Activated T-helper 1 cell treated with anti-CD3 and anti-CD28 coated beads, Interleukin-2, amount 50 U/mL, for 16 hours (primary cell): Measurements from ENCODE around the gene ADAP1.
"Not testable (repeated sequence)": the region's sequence is repeated elsewhere in the genome, so short reads cannot be mapped to it uniquely, and the experiment has no call there.

Experiments
- DNase-seq, 2 donors: peaks; one replicate each; pipeline ENCODE4 v3.0.0-alpha.2; 2020; ENCODE audit warnings: low read depth in 1 of 2, low spot score in 1 of 2

Gene ADAP1

DNA sequence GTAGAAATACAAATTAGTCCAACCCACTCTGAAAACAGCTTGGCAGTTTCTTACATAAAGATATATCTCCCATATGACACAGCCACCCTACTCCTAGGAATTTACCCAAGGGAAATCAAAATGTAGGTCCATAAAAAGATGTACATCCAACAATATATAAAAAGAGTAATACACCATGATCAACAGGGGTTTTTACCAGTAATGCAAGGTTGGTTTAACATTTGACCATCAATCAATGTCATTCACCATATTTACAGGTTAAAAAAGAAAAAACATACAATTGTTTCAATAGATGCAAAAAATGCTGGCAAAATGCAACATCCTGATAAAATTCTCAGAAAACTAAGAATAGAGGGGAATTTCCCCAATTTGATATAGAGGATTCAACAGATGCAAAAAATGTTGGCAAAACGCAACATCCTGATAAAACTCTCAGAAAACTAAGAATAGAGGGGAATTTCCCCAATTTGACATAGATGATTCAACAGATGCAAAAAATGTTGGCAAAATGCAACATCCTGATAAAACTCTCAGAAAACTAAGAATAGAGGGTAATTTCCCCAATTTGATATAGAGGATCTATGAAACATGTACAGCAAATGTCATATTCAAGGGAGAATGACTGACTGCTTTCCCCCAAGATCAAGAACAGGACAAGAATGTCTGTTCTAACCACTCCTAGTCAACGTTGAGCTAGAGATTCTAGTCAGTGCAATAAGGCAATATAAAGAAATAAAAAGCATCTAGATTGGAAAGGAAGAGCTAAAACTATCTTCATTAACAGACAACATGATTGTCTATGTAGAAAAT, 13.7 kb downstream of the ADAP1 start:
- DNase-seq, result no peak

DNA sequence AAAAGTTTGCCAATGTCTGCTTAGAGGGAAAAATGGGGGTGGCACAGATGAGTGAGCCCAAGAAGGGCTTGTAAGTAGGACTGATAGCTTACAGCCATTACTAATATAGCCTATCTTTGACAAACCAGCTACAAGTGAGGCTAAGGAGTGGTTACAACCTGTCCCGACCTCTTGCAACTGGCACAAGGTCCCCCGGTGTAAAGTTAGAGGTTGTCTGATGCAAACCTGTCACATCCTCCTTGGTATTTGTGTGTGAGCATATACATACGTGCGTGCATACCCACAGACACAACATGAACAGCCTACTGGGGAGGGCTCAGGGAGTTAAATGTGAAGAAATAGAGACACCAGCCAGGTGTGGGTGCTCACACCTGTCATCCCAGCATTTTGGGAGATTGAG, 14.6 kb downstream of the ADAP1 start:
- DNase-seq, result no peak

DNA sequence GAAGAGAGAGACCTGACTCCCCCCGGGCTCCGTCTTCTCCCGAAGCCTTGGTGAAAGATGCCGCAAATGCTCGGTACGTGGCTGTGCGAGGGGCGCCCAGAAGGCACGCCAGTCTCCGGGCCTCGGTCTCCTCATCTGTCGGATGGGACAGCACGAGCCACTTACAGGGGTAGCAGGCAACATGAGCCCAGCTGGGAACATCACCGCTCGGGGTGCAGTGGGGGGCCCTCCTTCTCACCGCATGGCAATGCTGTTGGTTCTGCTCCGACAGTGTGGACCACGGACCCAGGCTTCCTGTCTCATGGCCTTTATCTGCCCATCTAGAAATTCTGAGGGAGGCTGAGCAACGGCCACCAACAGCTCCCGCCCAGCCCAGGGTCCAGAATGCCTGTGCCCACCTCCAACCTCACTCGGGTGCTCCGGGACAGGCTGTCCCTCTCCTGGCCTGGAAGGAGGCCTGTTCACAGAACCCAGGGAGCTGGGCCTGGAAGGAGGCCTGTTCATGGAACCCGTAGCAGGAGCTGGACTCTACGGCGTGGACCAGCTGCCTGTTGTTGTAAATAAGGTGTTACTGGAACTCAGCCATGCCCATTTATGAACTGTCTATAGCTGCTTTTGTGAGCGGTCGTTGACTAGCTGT, 15.8 kb downstream of the ADAP1 start:
- no peak for DNase-seq

DNA sequence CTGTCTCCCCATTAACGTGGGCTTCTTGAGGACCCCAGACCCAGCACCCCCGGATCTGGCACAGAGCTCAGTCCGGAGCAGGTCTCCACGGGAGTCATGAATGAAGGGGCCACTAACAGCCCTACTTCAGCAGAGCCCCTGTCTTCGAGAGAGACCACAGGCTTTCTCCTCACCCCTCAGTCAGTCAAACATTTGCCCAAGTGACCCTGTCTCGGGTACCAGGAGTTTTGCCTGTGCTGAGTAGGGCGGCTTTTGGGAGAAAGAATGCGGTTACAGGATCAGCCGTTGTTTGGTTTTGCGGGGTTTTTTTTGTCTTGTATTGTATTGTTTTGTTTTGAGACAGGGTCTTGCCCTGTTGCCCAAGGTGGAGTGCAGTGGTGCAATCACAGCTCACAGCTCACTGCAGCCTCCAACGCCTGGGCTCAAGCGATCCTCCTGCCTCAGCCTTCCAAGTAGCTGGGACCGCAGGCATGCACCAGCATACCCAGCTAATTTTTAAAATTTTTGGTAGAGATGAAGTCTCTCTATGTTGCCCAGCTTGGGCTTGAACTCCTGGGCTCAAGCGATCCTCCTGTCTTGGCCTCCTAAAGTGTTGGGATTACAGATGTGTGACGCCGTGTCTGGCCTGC, 16.5 kb downstream of the ADAP1 start:
- no peak for DNase-seq

DNA sequence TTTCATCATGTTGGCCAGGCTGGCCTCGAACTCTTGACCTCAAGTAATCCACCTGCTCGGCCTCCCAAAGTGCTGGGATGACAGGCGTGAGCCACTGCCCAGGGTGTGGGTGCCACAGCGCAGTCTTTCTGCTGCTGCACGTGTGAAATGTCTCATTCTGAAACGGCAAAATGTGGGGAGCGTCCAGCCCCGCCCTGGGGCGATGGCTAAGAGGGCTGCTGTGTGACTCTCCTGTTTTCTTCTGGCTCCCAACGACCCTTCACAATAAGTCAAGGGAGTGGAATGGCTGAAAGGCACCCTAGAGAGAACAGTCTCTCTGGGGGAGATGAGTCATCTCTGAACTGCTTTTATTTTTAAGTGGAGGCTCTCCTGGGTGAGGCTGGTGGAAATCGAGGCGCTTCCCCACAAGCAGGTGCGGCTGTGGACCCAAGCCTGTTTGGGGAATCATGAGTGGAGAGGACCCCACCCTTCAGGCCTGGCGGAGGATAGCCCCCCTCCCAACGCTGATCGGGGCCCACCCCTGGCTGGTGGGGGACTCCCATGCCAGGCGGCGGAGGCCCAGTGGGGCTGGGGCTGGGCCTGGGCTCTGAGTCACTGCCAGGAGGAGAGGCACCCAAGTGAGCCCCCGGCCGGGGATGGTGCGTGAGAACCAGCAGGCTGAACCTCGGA, 18.0 kb downstream of the ADAP1 start:
- DNase-seq, result no peak

DNA sequence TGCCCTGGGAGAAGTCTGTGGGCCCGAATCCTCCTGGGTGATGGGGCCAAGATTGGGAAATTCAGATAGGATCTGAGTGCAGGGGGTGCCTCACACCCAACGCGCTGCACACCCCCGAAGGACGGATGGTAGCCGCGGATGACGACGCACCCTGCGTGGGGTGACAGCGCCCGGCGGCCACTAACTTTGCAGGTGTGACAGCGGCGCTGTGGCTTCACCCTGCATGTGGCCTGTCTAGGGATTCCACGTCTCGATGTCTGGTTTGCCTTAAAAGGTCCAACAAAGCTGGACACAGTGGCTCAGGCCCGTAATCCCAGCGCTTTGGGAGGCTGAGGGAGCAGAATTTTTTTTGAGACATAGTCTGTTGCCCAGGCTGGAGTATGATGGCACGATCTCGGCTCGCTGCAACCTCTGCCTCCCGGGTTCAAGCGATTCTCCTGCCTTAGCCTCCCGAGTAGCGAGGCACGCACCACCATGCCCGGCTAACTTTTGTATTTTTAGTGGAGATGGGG, 18.6 kb downstream of the ADAP1 start:
- no peak for DNase-seq

DNA sequence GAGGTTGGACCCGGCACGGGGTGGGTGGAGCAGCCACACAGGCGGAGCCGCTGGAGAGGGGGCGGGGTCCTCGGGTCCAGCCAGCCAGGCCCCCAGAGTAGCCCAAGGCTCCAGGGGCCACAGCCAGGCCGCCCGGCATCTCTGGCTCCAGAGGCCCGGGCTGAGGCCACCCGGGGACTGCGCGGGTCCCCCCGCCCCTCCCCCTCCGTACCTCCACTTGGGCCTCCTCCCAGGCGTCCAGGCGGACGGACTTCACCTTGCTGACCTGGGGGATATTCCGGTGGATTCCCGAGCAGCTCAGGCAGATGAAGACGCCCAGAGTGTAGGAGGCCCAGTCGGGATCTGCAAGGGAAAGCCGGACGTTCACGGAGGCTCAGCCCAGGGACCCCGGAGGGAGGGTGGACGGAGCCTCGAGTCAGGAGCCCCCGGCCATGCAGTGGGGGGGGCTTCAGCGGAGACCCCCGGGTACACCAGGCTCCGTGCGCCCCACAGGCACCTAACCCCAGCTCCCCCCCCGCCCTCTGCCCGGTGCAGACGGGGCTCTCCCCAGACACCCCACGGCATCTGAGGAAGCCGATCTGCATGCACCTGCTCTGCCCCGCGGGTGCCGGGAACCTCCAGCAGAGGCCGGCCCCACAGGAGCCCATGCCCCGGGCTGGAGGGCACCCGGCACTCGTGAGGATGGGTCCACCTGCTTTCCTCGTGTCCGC, 19.2 kb downstream of the ADAP1 start:
- DNase-seq, result no peak

DNA sequence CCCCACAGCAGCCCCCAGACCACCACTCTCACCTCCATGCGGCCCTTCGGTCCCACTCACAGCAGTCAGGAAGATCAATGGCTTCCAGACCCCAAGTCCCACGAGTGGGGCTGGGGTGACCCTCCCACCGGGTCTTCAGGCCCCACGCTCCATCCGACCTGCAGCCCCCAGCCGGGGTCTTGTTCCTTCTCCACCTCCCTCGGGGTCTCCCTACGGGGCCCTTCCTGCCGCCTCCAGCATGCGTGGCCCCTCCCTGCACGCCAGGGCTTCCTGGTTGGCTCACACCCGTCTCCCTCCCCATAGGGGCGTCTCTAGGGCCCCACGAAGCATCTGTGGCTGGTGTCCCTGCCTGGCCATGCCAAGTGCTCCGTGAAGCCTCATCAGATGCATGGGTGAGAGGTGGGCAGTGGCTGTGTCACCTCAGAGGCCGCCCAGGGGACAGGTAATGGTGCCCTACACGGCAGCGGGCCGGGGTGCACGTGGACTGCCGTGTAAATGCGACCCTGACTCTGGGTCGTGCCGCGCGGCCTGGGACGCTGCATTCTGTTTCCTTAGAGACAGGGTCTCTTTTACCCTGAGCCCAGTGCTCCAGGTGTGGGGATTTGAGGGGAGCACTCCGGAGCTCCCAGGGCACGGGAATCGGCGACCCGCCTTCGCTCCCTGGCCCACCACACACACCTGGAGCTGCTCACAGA, 19.9 kb downstream of the ADAP1 start:
- DNase-seq, result no peak

DNA sequence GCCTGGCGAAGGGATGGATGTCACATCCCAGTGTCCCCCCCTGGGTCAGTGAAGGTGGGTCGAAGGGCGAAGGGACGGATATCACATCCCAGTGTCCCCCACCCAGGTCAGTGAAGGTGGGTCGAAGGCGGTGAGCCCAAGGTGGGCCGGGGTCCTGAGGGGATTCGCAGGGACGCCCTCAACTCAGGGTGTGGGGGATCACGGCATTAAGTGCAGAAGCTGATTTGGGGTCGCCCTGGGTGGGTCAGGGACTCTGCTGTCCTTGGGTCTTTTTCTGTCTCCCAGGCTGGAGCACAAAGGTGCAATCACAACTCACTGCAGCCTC, 21.9 kb downstream of the ADAP1 start:
- DNase-seq, result no peak

DNA sequence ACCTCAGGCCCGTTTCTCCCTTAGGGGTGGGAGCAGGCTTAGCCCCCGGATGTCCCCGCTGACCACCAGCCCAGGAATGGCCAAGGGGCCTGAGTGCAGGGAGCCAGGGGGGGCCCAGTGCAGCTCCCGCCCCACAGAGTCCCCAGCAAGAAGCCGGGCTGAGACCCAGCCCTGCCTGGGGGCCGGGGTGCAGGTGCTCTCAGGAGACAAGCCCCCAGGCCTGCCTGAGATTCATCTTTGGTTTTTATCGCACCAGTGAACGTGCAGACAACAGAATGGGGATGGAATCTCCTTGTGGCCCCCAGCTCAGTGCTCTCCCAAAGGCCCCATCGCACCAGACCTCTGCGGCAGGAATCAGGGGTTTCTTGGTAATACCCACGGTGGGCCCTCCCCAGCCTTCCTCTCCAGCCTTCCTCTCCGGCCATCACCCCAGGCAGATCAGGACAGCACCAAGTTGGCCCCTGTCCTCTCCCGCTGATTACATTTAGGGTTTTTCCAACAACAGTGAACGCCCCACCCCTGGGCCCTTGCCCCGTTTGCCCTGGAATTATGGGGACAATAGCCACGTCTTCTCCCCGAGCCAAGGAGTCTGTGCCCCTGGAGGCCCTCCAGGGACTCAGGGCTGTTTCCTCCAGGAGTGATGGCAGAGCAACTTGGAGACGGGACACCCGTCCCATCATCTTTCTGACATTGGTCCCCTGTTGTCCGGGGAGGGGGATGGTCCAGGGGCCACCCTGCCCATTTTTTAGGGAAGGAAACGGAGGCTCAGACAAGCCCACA, 22.4 kb downstream of the ADAP1 start:
- no peak for DNase-seq

DNA sequence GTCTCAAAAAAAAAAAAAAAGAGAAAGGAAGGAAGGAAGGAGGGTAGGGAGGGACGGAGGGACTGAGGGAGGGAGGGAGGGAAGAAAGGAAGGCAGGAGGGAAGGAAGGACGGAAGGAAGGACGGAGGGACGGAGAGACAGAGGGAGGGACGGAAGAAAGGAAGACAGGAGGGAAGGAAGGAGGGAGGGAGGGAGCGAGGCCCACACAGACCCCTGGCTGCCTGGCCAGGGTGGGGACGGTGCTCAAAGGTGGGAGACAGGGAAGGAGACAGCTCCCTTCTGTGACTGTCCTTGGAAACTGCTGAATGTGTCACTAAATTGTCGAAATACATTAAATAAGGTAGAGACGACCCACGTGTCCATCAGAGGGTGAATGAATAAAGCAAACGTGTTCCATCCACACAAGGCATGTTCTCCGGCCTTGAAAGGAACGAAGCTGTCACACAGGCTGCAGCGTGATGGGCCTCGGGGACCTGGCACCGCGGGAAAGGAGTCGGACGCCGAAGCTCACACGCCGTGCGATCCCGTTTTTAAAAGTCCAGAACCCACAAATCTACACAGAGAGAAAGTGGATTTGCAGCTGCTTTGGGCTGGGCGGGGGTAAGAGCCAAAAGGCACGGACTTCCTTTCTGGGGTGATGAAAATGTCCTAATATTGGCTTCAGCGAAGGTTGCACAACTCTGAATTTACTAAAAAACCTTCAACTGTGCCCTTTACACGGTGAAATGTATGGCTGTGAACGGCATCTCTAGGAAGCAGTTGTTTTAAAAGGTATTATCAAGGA, 23.3 kb downstream of the ADAP1 start:
- DNase-seq, result no peak

DNA sequence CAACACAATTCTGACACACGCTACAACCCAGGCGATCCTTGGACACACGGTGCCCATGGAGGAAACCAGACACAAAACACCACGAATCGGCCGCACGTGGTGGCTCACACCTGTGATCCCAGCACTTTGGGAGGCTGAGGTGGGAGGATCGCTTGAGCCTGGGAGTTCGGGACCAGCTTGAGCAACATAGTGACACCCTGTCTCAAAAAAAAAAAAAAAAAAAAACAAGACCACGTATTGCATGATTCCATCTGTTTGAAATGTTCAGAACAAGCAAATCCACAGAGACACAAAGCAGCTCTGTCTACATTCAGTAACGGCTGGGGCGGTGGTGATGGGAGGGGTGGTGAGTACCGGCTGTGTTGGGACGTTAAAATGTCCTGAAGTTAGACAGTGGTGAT, 25.2 kb downstream of the ADAP1 start:
- no peak for DNase-seq

DNA sequence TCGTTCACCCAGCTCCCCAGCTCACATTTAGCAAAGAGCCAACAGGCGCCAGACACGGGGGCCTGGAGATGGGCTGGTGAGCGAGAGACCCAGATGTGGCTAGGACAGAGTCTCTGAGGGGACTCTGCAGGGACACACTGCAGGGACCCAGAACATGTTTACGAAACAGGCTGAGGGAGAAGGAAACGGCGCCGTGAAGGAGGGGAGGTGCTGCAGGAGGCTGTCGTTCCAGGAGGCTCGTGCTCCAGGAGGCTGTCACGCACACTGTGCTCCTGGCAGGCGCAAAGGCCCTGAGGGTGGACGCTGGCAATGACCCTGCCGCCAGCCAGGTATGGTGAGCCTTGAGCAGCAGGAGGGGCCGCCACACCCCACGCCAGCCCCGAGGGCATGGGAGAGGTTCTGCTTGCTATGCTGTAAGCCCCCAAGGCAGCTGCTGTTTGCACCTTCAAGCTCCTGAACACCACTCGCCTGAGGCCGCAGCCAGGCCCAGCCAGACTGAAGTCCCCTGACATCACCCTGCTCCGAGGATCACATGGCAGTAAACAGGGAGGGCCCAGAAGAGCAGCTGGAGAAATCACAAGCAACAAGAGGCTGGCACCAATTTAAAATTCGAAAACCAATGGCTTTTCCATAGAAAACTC, 27.3 kb downstream of the ADAP1 start:
- no peak for DNase-seq

DNA sequence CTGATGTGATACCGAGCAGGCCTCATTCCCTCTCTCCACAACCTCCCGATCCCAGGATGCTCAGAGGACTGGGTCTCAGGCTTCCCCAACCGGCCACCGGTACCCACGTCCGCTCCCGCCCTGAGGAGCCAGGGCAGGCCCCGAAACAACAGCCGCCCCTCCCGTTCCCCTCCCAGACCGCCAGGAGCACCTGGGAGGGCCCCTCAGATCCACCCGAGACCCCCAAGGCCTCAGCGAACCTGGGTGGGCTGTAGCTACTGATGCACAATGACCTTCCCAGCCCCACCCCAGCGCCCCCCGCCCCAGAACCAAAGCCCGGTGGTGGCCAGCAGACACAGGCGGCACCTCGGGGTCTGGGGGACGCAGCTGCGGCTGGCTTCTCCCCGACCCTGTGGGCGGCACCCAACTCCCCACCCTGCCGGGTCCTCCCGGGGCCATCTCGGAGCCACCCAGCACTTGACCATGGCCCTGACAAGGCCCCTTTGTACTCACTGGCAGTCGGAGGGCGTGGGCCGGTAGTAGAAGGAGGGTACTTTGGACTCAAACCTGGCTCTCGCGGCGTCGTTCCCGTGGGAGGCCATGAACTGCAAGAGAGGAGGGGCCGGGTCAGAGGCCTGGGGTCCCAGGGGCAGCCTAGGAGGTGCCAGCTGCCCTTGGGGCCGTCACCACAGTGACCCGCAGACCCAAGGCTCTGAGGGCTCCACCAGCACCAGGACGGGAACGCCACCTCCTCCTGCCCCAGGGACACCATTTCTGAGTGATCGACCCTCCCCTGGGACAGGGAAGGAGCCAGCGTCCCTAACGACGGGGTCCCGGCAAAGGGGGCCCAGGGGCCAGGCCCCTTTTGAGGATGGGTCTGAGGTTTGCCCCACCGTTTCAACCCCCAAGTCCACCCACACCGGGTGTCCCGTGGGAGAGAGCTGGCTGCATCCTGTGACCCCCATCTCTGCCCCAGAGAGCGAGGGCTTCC, 28.1 kb downstream of the ADAP1 start:
- no peak for DNase-seq

DNA sequence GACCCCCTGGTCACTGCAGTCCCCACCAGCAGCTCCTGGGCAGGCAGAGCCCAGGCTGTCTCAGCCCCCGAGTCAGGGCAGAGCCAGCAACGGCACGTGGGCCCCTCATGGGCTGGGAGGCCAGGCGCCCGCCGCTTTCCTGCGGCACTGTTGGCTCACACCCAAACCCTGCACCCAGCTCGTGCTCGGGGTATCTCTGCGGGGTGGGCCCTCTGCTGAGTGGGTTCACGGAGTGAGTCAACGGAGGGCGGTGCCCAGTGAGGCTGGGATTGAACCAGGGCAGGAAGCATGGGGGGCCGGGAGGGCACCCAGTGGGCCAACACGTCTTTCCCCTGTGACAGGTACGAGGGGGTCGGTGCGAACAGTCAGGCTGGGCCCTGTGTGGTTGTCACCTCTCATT, 28.9 kb downstream of the ADAP1 start:
- DNase-seq, result no peak

DNA sequence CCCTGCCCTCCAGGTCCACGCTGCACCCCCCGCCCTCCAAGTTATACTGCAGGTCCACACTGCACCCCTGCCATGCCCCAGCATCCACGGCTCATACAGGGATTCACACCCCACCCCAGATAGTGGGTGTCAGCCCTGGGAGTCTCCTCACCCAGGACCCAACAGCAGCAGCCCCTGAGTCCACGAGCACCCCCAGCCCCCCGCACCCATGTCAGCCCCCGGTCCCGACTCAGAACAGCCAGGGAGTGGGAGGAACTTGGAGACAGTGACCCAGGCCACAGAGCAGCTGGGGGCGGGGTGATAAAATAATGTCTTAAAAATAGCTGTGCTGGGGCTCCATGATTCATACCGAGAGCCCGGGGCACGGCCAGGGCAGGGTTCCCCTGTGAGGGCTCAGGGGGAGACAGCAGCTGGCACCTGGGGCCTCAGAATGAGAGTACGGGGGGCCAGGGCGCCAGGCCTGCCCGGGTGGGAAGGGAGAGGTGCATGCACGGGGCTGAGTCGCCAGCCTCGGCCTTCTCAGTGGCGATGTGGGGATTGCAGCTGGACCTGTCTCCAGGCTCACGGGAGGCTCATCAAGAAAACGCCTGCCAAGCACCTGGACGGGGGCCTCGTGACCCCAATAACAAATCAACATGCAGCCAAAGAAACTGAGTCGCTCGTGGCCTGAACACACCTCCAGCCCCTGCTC, 29.8 kb downstream of the ADAP1 start:
- DNase-seq, result peak in 1 of 2 donors; percentile 37

DNA sequence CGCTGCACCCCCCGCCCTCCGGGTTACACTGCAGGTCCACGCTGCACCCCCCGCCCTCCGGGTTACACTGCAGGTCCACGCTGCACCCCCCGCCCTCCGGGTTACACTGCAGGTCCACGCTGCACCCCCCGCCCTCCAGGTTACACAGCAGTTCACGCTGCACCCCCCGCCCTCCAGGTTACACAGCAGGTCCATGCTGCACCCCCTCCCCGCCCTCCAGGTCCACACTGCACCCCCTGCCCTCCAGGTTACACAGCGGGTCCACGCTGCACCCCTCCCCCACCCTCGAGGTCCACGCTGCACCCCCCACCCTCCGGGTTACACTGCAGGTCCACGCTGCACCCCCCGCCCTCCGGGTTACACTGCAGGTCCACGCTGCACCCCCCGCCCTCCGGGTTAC, 30.4 kb downstream of the ADAP1 start:
- DNase-seq, result not testable (repeated sequence)
